Large intestine (tissue), 3 donors: Measurements from ENCODE around the gene RAB6B. TPM values are rescaled to one million over a fixed set of nuclear protein-coding genes. Genes with fewer than 3 reads are reported as not detected.
"Not testable (repeated sequence)": the region's sequence is repeated elsewhere in the genome, so short reads cannot be mapped to it uniquely, and the experiment has no call there.

ENCODE experiments used
- DNase-seq, 2 donors: peaks; one replicate each; pipeline versions ENCODE4 v3.0.0 to v3.0.0-alpha.2; 2013
- H3K27ac ChIP-seq: one replicate; pipeline ENCODE4 v1.5.1; 2013; ENCODE audit warnings: low read length
- H3K27me3 ChIP-seq: 2 replicates; pipeline ENCODE4 v1.6.1; 2013; ENCODE audit warnings: low read length; ENCODE audit not compliant: control insufficient read depth, insufficient read depth
- H3K36me3 ChIP-seq: 2 replicates; pipeline ENCODE4 v1.6.1; 2013; ENCODE audit warnings: low read length; ENCODE audit not compliant: control insufficient read depth, insufficient read depth
- H3K4me1 ChIP-seq: one replicate; pipeline ENCODE4 v1.6.1; 2013; ENCODE audit warnings: low read length; ENCODE audit not compliant: control insufficient read depth, insufficient read depth
- H3K4me3 ChIP-seq: one replicate; pipeline ENCODE4 v1.5.1; 2013; ENCODE audit warnings: low read length
- H3K9me3 ChIP-seq: one replicate; pipeline ENCODE4 v1.6.1; 2013; ENCODE audit warnings: mild to moderate bottlenecking, low read depth, low read length, moderate library complexity; ENCODE audit not compliant: control insufficient read depth
- WGBS: methylation state at CpG from one replicate; pipeline ENCODE4 v1.1.5; 2013; ENCODE audit warnings: low lambda C conversion rate; ENCODE audit not compliant: insufficient coverage; 5-methylcytosine and 5-hydroxymethylcytosine counted together
- polyA plus RNA-seq: library from polyadenylated mRNA; unstranded; fragments of 120-200 nt; gene quantifications from one replicate; pipeline ENCODE4 v1.2.1, GENCODE V29; 2013

RAB6B gene
- polyA plus RNA-seq, 1 donor = 8.8 TPM

GRCh38 chr3:133781570-133781969 is 114.1 kb downstream of the RAB6B start:
- DNase-seq = no peak
- peaks cover 7% of the 10 kb centered on the region for H3K9me3 ChIP-seq
- no peak overlapping the region for H3K4me3 ChIP-seq
- no peak overlapping the region for H3K27ac ChIP-seq
- H3K27me3 ChIP-seq = peaks cover 13% of the 10 kb centered on the region
- H3K36me3 ChIP-seq = no peaks in the 10 kb centered on the region
- H3K4me1 ChIP-seq = no peaks in the 10 kb centered on the region

DNA sequence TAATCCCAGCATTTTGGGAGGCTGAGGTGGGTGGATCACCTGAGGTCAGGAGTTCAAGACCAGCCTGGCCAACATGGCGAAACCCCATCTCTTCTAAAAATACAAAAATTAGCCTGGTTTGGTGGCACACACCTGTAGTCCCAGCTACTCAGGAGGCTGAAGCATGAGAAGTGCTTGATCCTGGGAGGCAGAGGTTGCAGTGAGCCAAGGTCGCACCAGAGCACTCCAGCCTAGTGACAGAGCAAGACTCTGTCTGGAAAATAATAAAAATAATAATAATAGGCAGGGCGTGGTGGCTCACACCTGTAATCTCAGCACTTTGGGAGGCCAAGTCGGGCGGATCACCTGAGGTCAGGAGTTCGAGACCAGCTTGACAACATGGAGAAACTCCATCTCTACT is 114.9 kb downstream of the RAB6B start:
- H3K27me3 ChIP-seq = peaks cover 13% of the 10 kb centered on the region
- not testable (repeated sequence) for H3K27ac ChIP-seq, H3K9me3 ChIP-seq, H3K4me1 ChIP-seq, DNase-seq, H3K36me3 ChIP-seq, H3K4me3 ChIP-seq
- WGBS = no CpG with 5 or more reads among the region's 6 CpGs

GRCh38 chr3:133779626-133780203 is 116.0 kb downstream of the RAB6B start:
- Histone ChIP-seq H3K27ac (no peak overlapping the region), H3K9me3 (peaks cover 7% of the 10 kb centered on the region)
- 83% methylated on average over 1 of the region's 4 CpGs for WGBS

DNA sequence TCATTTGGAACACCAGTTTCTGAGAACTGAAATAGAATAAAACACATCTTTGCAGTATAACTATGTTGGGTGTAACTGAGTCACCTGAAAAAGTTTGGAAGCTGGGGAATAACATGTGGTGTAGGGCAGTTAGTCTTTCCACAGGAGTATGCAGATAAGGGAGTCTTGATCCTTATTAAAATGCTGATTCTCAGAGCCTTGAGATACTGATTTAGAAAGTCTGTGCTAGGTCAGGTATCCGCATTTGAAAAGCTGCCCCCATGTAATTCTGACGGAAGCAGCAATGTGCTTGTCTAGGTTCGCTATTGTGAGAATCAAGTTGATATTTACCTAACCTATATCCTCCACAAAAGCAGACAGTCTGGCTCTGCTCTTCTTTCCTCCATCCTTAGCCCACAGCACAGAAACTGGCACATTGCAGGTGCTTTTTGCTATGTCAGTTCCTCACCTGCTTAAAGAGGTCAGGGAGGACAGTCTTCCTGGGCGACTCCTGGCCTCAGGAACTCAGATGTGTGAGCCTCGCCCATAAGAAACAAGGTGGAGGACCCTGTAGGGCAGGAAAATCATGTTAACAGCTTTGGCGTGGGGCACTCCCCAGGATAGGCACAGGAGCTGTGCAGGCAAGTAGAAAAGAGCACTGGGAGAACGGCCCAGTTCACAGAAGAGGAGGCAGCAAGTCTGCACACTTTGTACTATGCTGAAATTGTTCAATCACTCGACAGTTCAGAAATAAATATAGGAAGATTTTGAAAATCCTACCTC is 117.7 kb downstream of the RAB6B start:
- no peak for DNase-seq
- peaks cover 2% of the 10 kb centered on the region for H3K27me3 ChIP-seq
- no peak overlapping the region for H3K27ac ChIP-seq
- WGBS = 80% methylated on average over 2 of the region's 8 CpGs
- H3K9me3 ChIP-seq = no peaks in the 10 kb centered on the region
- H3K4me3 ChIP-seq = no peak overlapping the region
- H3K36me3 ChIP-seq = no peaks in the 10 kb centered on the region
- H3K4me1 ChIP-seq = no peaks in the 10 kb centered on the region

More at GRCh38 chr3:133779626-133780203, 116.0 kb downstream of the RAB6B start:
- peaks cover 13% of the 10 kb centered on the region for H3K27me3 ChIP-seq
- DNase-seq = no peak
- no peaks in the 10 kb centered on the region for H3K36me3 ChIP-seq
- no peaks in the 10 kb centered on the region for H3K4me1 ChIP-seq
- no peak overlapping the region for H3K4me3 ChIP-seq

DNA sequence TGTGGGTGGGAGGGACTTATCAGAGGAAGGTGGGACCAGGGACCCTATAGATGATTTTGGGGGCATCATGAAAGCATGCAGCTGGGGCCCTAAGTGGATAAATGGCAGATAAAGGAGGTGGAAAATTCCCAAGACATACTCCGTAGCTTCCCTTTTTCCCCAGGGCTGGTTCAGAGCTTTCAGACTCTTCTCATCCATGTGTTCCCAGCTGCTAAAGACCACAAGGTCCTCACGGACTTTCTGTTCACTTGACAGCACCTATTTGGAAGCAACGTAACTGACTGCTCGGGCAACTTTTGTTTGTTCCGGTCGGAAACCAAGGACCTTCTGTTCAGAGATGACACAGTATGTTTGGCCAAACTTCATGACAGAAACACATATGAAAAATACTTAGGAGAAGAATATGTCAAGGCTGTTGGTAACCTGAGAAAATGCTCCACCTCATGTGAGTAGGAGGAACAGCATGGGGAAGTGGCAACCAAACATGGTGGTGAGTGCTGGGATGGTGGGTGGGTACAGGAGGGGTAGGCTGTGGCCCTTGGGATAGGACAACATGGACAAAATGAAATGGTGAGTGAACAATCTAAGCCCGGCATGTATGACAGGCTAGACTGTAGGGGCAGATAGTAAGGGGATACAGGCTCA is 118.8 kb downstream of the RAB6B start:
- WGBS = no CpG with 5 or more reads among the region's 7 CpGs
- H3K4me3 ChIP-seq = no peak overlapping the region
- no peaks in the 10 kb centered on the region for H3K4me1 ChIP-seq
- no peaks in the 10 kb centered on the region for H3K9me3 ChIP-seq
- peaks cover 2% of the 10 kb centered on the region for H3K27me3 ChIP-seq
- DNase-seq = no peak
- no peak overlapping the region for H3K27ac ChIP-seq
- no peaks in the 10 kb centered on the region for H3K36me3 ChIP-seq

DNA sequence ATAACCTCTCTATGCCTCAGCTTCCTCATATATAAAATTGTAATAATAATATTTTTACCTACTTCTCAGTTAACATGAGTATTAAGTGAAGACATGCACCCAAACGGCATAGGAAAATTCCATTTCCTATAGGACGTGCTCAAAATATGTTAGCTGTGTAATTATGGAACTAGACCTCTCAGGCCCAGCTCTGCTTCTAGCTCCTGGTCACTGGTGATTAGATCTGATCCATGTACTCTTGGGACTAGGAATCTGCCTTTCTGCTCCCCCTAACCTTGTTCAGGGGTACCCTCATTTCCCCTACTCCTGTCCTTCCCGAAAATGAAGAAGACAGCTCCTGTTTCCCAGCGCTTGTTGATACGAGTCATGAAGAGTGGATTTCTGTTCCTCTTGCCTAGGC is 119.8 kb downstream of the RAB6B start:
- Histone ChIP-seq H3K9me3 (no peaks in the 10 kb centered on the region), H3K27ac (no peak overlapping the region), H3K4me3 (no peak overlapping the region), H3K4me1 (no peaks in the 10 kb centered on the region), H3K27me3 (peaks cover 2% of the 10 kb centered on the region), H3K36me3 (no peaks in the 10 kb centered on the region)
- WGBS = no CpG with 5 or more reads among the region's 5 CpGs
- DNase-seq = no peak

DNA sequence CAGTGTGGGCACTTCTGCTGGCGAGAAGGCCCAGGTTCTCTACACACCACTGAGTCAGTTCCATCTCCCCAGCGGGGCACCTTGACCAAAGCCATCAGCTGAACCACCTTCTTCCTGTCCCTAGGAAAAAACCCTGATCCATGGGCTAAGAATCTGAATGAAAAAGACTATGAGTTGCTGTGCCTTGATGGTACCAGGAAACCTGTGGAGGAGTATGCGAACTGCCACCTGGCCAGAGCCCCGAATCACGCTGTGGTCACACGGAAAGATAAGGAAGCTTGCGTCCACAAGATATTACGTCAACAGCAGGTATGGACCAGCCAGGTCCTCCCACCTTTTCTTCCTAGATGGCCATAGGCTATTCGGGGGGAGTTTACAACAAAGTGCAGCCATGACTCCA is 120.4 kb downstream of the RAB6B start:
- Histone ChIP-seq H3K4me3 (no peak overlapping the region), H3K27me3 (peaks cover 2% of the 10 kb centered on the region), H3K9me3 (no peaks in the 10 kb centered on the region), H3K27ac (no peak overlapping the region), H3K4me1 (no peaks in the 10 kb centered on the region), H3K36me3 (no peaks in the 10 kb centered on the region)
- WGBS = no CpG with 5 or more reads among the region's 9 CpGs
- no peak for DNase-seq

Other genes with a start within 250 kb of the RAB6B start
- gene TOPBP1, start 233.9 kb downstream of the RAB6B start, polyA plus RNA-seq = 35.6 TPM
- 22.5 TPM for gene TF, start 149.5 kb downstream of the RAB6B start, polyA plus RNA-seq
- gene SRPRB, start 90.1 kb downstream of the RAB6B start, polyA plus RNA-seq = 55.9 TPM
- 8.2 TPM for gene SLCO2A1, start 134.0 kb upstream of the RAB6B start, polyA plus RNA-seq